GM21737 (cell line): Measurements from ENCODE around the gene MYO15A.

Experiments
- ATAC-seq: cut with Tn5 transposase; IDR thresholded peaks from one replicate; pipeline ENCODE4 v1.9.1; 2021; ENCODE audit warnings: mild to moderate bottlenecking, moderate library complexity; ENCODE audit not compliant: unreplicated experiment

MYO15A gene

GRCh38 chr17:18182110-18182977 is 73.8 kb downstream of the MYO15A start:
- ATAC-seq = no peak

GRCh38 chr17:18182978-18183333 is 74.4 kb downstream of the MYO15A start:
- ATAC-seq = peak; percentile 36

GRCh38 chr17:18183334-18184142 is 75.0 kb downstream of the MYO15A start, which contains the start of gene ALKBH5:
Gene ALKBH5, plus strand, starts transcription at chr17:18183828. Its CDS starts 416 bp downstream, at chr17:18184244.
- peak; percentile 71 for ATAC-seq

GRCh38 chr17:18184143-18185031 is 75.8 kb downstream of the MYO15A start:
- ATAC-seq = peak; percentile 2

DNA sequence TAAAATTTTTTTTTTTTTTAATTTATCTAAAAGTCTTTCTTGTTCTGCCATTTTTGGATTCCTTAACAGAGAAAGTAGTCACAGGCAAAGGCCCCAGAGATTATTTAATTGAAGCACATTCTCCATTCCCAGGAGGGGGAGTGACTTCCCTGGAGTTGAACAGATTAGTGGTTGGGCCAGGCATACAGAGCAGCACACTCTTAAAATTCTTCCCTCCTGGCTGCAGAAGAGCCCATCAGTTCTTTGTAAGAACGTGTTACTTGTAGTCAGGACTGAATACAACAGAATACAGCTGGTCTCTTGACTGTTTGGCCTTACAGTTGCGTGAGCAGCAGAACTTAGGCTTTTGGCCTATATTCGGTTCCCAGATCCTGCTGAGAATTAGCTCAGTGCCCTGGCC is 76.8 kb downstream of the MYO15A start:
- ATAC-seq = no peak

- ATAC-seq = no peak
These were observed 77.5 kb downstream of the MYO15A start for GRCh38 chr17:18185832-18186626.

DNA sequence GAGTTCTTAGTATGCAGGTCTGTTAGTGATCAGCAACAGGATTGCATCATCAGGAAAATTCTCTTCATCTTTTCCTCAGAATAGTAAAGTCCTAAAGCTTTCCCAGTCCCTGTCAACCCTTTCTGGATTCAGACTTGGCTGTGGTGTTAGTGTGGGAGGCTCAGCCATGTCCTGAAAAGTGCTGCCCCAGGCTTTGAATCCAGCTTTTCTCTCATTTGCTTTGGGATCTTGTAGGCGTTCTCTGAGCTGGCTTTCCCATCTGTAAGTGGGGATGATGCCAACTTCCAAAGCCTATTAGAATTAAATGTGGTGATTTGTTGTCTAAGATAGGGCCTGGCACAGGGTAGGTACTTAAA is 78.0 kb downstream of the MYO15A start:
- no peak for ATAC-seq

DNA sequence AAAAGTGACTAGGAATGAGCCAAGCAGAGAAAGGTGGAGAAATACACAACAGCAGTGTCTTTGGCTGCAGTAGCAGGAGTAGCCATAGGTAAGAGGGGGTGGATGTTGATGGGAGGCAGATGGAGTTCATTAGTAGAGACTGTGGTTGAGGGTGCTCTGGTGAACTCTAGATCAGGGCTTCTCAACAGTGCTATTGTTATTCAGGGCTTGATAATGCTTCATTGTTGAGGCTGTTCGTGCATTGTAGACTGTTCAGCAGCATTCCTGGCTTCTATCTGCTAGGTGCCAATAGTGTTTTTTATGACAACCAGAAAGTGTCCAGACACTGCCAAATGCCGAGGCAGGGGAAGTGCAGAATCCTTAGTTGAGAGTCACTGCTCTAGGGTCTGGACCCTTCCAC is 78.7 kb downstream of the MYO15A start:
- ATAC-seq = no peak

DNA sequence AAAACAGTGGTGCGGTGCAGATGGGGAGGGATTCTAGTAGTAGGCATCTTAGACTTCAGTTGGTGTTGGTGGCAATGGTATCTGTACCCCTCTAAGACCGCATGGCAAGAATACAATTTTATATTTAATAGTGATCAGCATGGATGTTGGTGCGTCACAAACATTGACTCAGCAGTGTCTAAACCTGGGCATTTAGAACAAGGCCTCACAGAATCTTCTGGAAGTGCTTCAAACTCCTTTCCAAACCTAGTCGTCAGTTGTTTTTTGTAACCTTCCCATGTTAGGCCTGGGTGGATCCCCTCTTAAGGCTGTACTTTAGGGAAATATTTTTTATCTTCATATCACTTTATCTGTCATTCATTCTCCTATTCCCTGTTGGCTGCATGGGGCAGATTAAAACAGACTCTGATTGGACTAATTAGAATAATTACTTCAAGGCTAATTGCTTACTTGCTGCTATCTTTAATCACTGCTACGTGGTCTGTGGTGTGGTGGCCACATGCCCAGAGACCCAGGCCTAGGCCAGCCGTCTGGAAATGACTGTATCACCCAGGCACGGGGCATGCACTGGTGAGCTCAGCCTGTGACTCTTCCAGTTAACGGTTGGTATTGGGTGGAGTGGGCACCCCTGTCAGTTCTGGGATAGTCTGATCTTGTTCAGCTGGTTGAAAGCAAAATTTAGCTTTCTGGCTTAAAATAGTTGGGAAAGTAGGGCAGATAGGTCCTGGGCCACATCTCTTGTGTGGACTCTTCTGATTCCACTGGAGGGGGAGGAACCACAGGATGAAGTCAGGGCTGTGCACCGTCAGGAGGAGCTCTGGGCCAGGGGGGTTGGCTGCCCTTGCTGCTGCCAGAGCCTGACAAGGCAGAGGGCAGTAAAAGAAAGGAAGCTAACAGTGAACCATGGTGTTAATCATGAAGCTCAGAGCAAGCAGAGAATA is 79.5 kb downstream of the MYO15A start:
- ATAC-seq = no peak

DNA sequence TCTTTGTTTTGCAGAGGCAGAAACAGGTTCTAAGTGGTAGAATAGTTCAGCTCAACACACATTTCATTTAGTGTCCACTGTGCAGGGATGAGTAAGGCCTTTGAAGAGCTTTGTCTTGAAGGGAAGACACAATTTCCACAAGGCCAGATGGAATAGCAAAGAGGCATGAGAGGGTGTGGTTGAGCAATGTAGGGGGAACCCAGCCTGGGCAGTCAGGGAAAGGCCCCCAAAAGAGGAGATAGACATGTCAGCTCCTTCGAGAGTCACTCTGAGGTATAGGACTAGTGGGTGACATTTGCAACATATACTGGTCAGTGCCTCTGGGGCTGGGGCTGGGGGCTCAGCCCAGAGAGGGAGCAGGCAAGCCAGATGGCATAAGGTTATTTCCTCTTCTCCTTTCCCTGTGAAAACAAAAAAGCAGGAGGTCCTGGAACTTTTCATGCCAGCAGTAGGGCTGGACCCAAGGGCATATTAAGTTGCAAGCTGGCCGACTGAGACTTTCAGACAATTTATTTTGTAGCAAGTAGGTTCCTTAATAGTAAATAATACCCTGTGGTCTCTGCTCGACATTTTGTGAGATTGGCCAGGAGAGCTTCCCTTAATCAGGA is 82.2 kb downstream of the MYO15A start:
- ATAC-seq = no peak

DNA sequence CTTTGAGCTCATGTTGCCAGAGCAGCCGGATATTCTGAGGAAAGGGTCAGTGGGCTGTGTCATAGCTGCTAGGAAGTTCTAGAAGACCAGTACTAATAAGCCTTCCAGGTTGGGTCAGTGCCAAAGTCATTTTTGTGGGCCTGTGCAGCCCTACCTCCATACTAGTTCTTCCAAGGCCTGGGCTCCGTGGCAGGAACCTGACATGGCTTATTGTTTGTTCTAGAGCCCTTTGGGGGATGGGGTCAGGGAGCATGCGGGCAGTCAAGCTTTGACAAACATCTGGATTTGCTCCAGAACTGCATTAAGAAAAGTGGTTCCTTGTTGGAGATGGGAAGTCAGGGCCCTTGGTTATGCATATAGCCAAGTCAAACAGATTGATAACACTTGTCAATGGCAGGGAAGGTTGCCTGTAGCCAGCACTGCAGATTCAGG is 82.7 kb downstream of the MYO15A start:
- ATAC-seq = no peak

DNA sequence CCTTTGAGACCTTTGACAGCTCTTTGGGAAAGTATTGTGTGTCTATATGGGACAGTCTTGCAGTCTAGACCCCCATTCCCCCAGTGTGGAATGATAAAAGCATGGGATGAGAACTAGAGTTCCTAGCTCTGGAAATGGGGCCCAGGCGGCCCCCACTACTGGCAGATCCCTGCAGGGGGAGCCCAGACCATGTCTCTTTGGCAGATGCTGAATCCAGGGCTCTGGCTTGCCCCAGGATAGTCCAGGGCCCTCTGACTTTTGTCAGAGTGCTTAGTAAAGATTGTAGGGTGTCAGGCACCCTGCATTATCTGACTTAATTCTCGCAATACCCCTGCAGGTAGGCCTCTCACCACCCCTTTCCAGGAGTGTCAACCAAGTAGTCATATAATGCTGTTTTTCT is 83.4 kb downstream of the MYO15A start:
- ATAC-seq = no peak

- no peak for ATAC-seq
These were observed 85.8 kb downstream of the MYO15A start for GRCh38 chr17:18194394-18194793.

DNA sequence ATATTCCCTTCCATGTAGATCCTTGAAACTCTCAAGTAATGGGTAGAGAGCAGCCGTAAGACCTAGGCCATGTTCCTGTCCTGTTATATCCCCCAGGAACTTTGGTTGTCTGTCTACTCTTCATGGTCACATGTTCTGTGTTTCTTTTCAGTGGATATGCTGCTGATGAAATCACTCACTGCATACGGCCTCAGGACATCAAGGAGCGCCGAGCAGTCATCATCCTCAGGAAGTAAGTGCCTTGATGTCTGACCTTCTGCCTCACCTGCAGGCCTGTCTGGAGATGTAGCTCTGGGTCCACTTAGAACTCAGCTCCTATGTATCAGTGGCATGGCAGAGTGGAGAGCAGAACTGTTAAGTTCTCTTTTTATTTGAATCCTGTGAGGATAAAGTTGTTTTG is 86.2 kb downstream of the MYO15A start:
- no peak for ATAC-seq

- ATAC-seq = no peak
These were observed 86.7 kb downstream of the MYO15A start for GRCh38 chr17:18195246-18195645.

GRCh38 chr17:18197535-18198194 is 89.1 kb downstream of the MYO15A start:
- ATAC-seq = no peak

- ATAC-seq = no peak
These were observed 90.0 kb downstream of the MYO15A start for GRCh38 chr17:18198530-18198929.

DNA sequence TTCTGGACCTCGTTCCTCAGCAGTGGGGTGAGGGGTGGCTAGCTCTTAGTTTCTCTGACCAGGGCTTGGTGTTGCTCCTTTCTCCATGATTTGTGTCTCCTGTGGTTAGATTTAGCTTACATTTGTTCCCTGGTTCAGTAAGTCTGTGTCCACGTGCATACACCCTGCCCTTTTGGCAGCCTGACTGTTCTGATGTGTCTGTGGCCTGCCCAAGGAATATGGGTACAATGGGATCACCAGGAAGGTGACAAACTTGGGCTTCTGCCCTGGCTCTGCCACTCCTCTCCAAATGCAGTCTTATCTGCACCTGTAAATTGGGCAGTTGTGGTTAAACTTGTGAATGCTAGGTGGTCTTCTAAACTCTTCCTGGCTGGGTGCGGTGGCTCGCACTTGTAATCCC is 92.6 kb downstream of the MYO15A start:
- ATAC-seq = no peak
